GM12878 (cell line): Measurements from ENCODE around the gene SOX12. TPM values are rescaled to one million over a fixed set of nuclear protein-coding genes. Genes with fewer than 3 reads are reported as not detected.

Experiments used
- ATAC-seq: fragments of 200-7000 bp; cut with Tn5 transposase; 3 replicates; pipeline ENCODE4 v1.9.1; 2020; ENCODE audit warnings: mild to moderate bottlenecking, moderate library complexity
- BruUV-seq: library from RNA; stranded (reverse); fragments of 400-500 nt; replicated peaks from 2 replicates; lab custom pipeline; 2021; lab: Mats Ljungman, UMichigan
- CTCF ChIA-PET: fragments of 300-600 bp; sonication (Branson Sonifier 250); formaldehyde crosslinking; extraction: SDS; loops from one replicate; lab custom pipeline; 2021; ENCODE audit warnings: inconsistent platforms; lab: Yijun Ruan, JAX
- POLR2A ChIA-PET: fragments of 350-600 bp; formaldehyde crosslinking; extraction: SDS; loops from one replicate; lab custom pipeline; 2021; ENCODE audit warnings: inconsistent platforms; lab: Charles Lee
- RAD21 ChIA-PET: fragments of 300-600 bp; sonication (Branson Sonifier 250); formaldehyde crosslinking; loops from one replicate; lab custom pipeline; 2023; ENCODE audit warnings: antibody characterized with exemption; ENCODE audit not compliant: unreplicated experiment; lab: Charles Lee
- SMC1A ChIA-PET: fragments of 300-600 bp; sonication (Branson Sonifier 250); formaldehyde crosslinking; loops from one replicate; lab custom pipeline; 2023; ENCODE audit not compliant: unreplicated experiment, uncharacterized antibody; lab: Charles Lee
- DNase-seq: peaks from one replicate; pipeline ENCODE4 v3.0.0-alpha.2; 2011; ENCODE audit warnings: low read depth, low spot score
- FAIRE-seq: peaks from 3 replicates; lab custom pipeline; 2011; peaks lifted over from hg19 to GRCh38; lab: Jason Lieb, UNC
- H2AFZ ChIP-seq: 2 replicates; pipeline ENCODE4 v1.6.0; 2011; ENCODE audit warnings: low read depth, low read length, control low read depth; ENCODE audit not compliant: control insufficient read depth
- H3K27ac ChIP-seq: 2 replicates; pipeline ENCODE4 v1.5.1; 2011; ENCODE audit warnings: control low read depth; ENCODE audit not compliant: control insufficient read depth, insufficient read depth
- H3K27me3 ChIP-seq, 2 experiments: replicated peaks in 1 of 2; 2 replicates each; pipeline versions ENCODE4 v1.6.0 to v1.6.1; 2011; ENCODE audit warnings: low read length in 1 of 2; ENCODE audit not compliant: control insufficient read depth in 2 of 2, insufficient read depth in 2 of 2
- H3K36me3 ChIP-seq, 2 experiments: 2 replicates each; pipeline ENCODE4 v1.5.1; 2011; ENCODE audit warnings: low read length in 1 of 2; ENCODE audit not compliant: control insufficient read depth in 2 of 2, insufficient read depth in 2 of 2
- H3K4me1 ChIP-seq: 2 replicates; pipeline ENCODE4 v1.6.1; 2011; ENCODE audit warnings: mild to moderate bottlenecking, low read length, moderate library complexity, mixed read lengths; ENCODE audit not compliant: control insufficient read depth, insufficient read depth
- H3K4me2 ChIP-seq: 2 replicates; pipeline ENCODE4 v1.6.0; 2011; ENCODE audit warnings: control low read depth; ENCODE audit not compliant: control insufficient read depth, insufficient read depth
- H3K4me3 ChIP-seq: fragments of 200-600 bp; sonication (generic); 2 replicates; pipeline ENCODE4 v1.5.1; 2016
- H3K79me2 ChIP-seq: 2 replicates; pipeline ENCODE4 v1.6.0; 2011; ENCODE audit warnings: low read length; ENCODE audit not compliant: control insufficient read depth, insufficient read depth
- H3K9ac ChIP-seq: 2 replicates; pipeline ENCODE4 v1.8.0; 2011; ENCODE audit warnings: low read length, control low read depth, mixed read lengths; ENCODE audit not compliant: control insufficient read depth, insufficient read depth
- H3K9me3 ChIP-seq: replicated peaks from 3 replicates; pipeline ENCODE4 v1.5.1; 2011; ENCODE audit warnings: mild to moderate bottlenecking, low read length; ENCODE audit not compliant: control insufficient read depth, insufficient read depth
- H4K20me1 ChIP-seq: 2 replicates; pipeline ENCODE4 v1.6.0; 2011; ENCODE audit not compliant: control insufficient read depth, insufficient read depth
- ATF7 ChIP-seq: fragments of 450-650 bp; IDR thresholded peaks from 2 replicates; pipeline ENCODE4 v1.6.1; 2016; ENCODE audit warnings: low read depth, mild to moderate bottlenecking
- CHD2 ChIP-seq: IDR thresholded peaks from 2 replicates; pipeline ENCODE4 v1.6.1; 2011; ENCODE audit warnings: low read depth, low read length, improper control_type of control experiment, borderline replicate concordance
- CREM ChIP-seq: IDR thresholded peaks from 2 replicates; pipeline ENCODE4 v1.6.1; 2014; ENCODE audit warnings: antibody characterized with exemption, low read depth
- MXI1 ChIP-seq: fragments of 150-350 bp; IDR thresholded peaks from 2 replicates; pipeline ENCODE4 v1.6.1; 2011; ENCODE audit warnings: low read depth, mild to moderate bottlenecking, inconsistent platforms, low read length, improper control_type of control experiment
- POLR2A ChIP-seq: IDR thresholded peaks from 2 replicates; pipeline ENCODE4 v1.6.1; 2011; ENCODE audit warnings: low read depth, mild to moderate bottlenecking, low read length
- SP1 ChIP-seq: IDR thresholded peaks from one replicate; pipeline ENCODE4 v1.6.1; 2011; ENCODE audit warnings: low read depth, low read length
- TBL1XR1 ChIP-seq: IDR thresholded peaks from 2 replicates; pipeline ENCODE4 v1.6.1; 2012; ENCODE audit warnings: low read depth, low read length, improper control_type of control experiment
- WRNIP1 ChIP-seq: IDR thresholded peaks from 2 replicates; pipeline ENCODE4 v1.6.1; 2011; ENCODE audit warnings: low read depth, low read length, improper control_type of control experiment, borderline replicate concordance
- ZSCAN29 ChIP-seq: fragments of 450-650 bp; IDR thresholded peaks from 2 replicates; pipeline ENCODE4 v1.6.1; 2017; ENCODE audit warnings: mild to moderate bottlenecking, moderate library complexity
- WGBS: methylation state at CpG from one replicate; pipeline ENCODE4 v1.1.6; 2016; ENCODE audit warnings: low lambda C conversion rate; ENCODE audit not compliant: insufficient replicate concordance, insufficient coverage; ENCODE audit errors: missing lambda C conversion rate; 5-methylcytosine and 5-hydroxymethylcytosine counted together
- in situ Hi-C: fragments of 300-500 bp; cut with MboI; formaldehyde crosslinking; loops from 9 replicates; pipeline ENCODE4 v1.14.3; 2018; ENCODE audit warnings: mixed read lengths
- intact Hi-C: fragments of 100-400 bp; cut with micrococcal nuclease; formaldehyde crosslinking; loops from one replicate; pipeline ENCODE4 v1.14.2; 2022; ENCODE audit not compliant: unreplicated experiment
- polyA plus RNA-seq, 11 experiments: library from polyadenylated mRNA; depleted of rRNA in 4 of 11; unstranded in 6 of 11; stranded (reverse) in 5 of 11; fragments of >200 nt; fragmentation: Nextera tagmentation in 4 of 11; fragmentation: Illumina TruSeq in 1 of 11; extraction: Ambion mirVana in 4 of 11; extraction: Trizol in 1 of 11; gene quantifications; 1 replicate in 1 of 11; 2 replicates in 10 of 11; pipeline versions ENCODE4 v1.2.1 to v1.2.3, GENCODE V29; 2011 to 2016; ENCODE audit warnings: inconsistent platforms in 2 of 11, missing spikeins in 2 of 11, low read depth in 1 of 11
- total RNA-seq, 4 experiments: library from RNA; depleted of rRNA in 3 of 4; stranded (reverse); fragments of >200 nt in 3 of 4; fragmentation: Illumina TruSeq in 1 of 4; extraction: Trizol in 1 of 4; gene quantifications; 2 replicates each; pipeline versions ENCODE4 v1.2.1 to v1.2.3, GENCODE V29; 2013 to 2021
- TF ChIP-seq, protein P1 (sequence below): fragments of 450-650 bp; conservative IDR thresholded peaks from 2 replicates; pipeline ENCODE4 v1.6.1; 2017; ENCODE audit warnings: mild to moderate bottlenecking, moderate library complexity
- TF ChIP-seq, protein P2 (sequence below): IDR thresholded peaks from 2 replicates; pipeline ENCODE4 v1.6.1; 2012; ENCODE audit warnings: low read length, inconsistent platforms
- TF ChIP-seq, protein P3 (sequence below), 3 experiments: IDR thresholded peaks in 2 of 3; conservative IDR thresholded peaks in 1 of 3; 2 replicates each; pipeline ENCODE4 v1.5.1; 2011; ENCODE audit warnings: low read depth in 3 of 3, low read length in 3 of 3, mild to moderate bottlenecking in 3 of 3, control low read depth in 2 of 3, moderate library complexity in 2 of 3, inconsistent platforms in 1 of 3, mixed read lengths in 1 of 3; ENCODE audit not compliant: control insufficient read depth in 2 of 3, insufficient read depth in 1 of 3; ENCODE audit errors: extremely low read depth in 1 of 3

Gene SOX12
- total and polyA plus RNA-seq, 10 of the 15 experiments (the other 5 are each of a cell fraction or from before 2014, with no cell fraction given): 0.50 to 17.9 (median 1.4) TPM

DNA sequence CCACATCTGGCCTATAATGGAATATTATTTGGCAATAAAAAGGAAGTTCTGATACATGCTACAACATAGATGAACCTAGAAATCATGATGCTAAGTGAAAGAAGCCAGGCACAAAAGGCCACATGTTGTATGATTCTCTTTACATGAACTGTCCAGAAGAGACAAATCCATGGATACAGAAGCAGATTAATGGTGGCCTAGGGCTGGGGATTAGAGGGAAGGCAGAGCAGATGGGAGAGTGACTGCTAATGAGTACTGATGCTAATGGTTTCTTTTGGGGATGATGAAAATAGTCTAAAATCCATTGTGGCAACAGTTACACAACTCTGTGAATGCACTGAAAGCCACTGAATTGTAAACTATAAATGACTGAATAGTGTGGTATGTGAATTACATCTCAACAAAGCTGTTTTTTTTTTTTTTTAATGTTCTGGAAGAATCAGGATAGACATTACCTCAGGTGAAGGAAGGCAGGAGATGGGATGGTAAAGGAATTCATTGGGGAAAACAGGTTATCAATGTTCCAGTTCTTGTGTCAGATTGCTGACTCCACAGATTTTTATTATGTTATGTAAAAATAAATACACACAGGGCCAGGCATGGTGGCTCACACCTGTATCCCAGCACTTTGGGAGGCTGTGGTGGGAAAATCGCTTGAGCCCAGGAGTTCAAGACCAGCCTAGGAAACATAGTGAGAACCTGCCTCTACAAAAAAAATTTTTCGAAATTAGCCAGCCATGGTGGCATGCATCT is 8.9 kb upstream of the SOX12 start (continued):
- no peak for TF ChIP-seq ATF7
- TF ChIP-seq, protein P1, sequence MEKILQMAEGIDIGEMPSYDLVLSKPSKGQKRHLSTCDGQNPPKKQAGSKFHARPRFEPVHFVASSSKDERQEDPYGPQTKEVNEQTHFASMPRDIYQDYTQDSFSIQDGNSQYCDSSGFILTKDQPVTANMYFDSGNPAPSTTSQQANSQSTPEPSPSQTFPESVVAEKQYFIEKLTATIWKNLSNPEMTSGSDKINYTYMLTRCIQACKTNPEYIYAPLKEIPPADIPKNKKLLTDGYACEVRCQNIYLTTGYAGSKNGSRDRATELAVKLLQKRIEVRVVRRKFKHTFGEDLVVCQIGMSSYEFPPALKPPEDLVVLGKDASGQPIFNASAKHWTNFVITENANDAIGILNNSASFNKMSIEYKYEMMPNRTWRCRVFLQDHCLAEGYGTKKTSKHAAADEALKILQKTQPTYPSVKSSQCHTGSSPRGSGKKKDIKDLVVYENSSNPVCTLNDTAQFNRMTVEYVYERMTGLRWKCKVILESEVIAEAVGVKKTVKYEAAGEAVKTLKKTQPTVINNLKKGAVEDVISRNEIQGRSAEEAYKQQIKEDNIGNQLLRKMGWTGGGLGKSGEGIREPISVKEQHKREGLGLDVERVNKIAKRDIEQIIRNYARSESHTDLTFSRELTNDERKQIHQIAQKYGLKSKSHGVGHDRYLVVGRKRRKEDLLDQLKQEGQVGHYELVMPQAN: no peak
- no peak for TF ChIP-seq ZSCAN29

DNA sequence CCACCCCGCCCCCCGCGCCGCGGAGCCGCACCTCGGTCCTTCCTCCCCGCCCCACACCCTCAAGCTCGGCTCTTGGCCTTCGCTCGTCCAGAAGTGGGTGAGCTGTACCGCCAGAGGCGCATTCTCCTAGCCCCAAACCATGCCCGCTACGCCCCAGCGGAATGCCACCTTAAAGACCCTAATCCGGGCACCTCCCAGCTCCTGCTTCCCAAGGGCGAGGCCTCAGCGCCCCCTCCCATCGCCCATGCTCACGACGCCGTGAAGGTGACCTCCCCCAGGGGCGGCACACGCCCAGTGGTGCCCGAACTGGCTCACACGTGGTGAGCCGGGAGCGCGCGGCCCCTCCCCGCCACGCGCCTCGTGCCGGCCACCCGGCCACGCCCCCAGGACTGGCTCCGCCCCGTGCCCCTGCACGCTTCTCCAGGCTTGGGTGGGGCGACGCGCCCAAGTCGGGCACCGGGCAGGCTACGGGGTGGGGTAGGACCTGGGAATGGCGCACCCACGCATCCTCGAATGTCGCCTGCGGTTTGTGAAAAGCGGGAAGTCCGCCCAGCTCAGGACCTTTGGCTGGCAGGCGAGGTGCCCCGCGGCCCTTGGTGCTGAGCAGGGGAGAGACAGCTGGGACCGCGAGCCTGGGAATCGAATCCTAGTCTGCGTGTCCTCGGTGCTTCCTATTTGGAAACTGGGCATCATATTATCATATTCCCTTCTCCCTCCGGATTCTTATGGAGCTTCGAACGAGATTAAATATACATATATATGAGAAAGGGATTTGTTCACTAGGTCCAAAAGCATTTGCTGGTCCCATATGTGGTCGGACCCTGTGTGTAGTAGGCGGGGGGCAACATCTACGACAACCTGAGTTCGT is 941 bp upstream of the SOX12 start:
- WGBS: under 1% methylated on average over 61 of the region's 69 CpGs
- no peak for DNase-seq
- peak; percentile 72 for FAIRE-seq
- in situ Hi-C loops (no loop called here), intact Hi-C loops (loop anchor here (1.0 kb wide), 1 partner anchor 27 kb away; the partner anchor contains the start of gene ZCCHC3)
- ChIA-PET POLR2A (interaction anchor here (0.7 to 4.5 kb wide), 4 partner anchors 15 to 35 kb away, joined by 3 to 30 read pairs (median 10); partner anchors contain the start of gene NRSN2), SMC1A (interaction anchor here (1.0 to 3.3 kb wide), 5 partner anchors 12 to 28 kb away, joined by 4 to 15 read pairs (median 6); partner anchors contain the start of gene ZCCHC3), RAD21 (interaction anchor here (1.1 to 2.5 kb wide), 4 partner anchors 16 to 27 kb away, joined by 3 to 11 read pairs (median 4); partner anchors contain the start of gene ZCCHC3), CTCF (interaction anchor here (0.5 to 3.0 kb wide), 6 partner anchors 21 to 107 kb away, joined by 3 to 15 read pairs (median 3); partner anchors contain the start of gene NRSN2)
- H4K20me1 ChIP-seq: no peaks in the 10 kb centered on the region; the same call in 1 of the 2 replicates
- ATAC-seq: peak; percentile 83
- peak overlapping the region; percentile 88 for H3K27ac ChIP-seq
- no peaks in the 10 kb centered on the region for H3K27me3 ChIP-seq
- H3K9me3 ChIP-seq: no peaks in the 10 kb centered on the region
- H3K9ac ChIP-seq: peak overlapping the region; percentile 83
- BruUV-seq: TSS peak; percentile 94
- H3K4me3 ChIP-seq: peak overlapping the region; percentile 87
- no peaks in the 10 kb centered on the region for H3K36me3 ChIP-seq
- peak overlapping the region; percentile 75 for H2AFZ ChIP-seq
- H3K4me2 ChIP-seq: peak overlapping the region; percentile 97
- H3K4me1 ChIP-seq: peaks cover 4% of the 10 kb centered on the region
- peaks cover 11% of the 10 kb centered on the region for H3K79me2 ChIP-seq
- TF ChIP-seq TBL1XR1: no peak
- peak; percentile 84 for TF ChIP-seq POLR2A
- 0 out of 2 replicates have a peak, but pooled peaks have one; percentile 19 for TF ChIP-seq CHD2
- TF ChIP-seq CREM: no peak
- TF ChIP-seq, protein P2, sequence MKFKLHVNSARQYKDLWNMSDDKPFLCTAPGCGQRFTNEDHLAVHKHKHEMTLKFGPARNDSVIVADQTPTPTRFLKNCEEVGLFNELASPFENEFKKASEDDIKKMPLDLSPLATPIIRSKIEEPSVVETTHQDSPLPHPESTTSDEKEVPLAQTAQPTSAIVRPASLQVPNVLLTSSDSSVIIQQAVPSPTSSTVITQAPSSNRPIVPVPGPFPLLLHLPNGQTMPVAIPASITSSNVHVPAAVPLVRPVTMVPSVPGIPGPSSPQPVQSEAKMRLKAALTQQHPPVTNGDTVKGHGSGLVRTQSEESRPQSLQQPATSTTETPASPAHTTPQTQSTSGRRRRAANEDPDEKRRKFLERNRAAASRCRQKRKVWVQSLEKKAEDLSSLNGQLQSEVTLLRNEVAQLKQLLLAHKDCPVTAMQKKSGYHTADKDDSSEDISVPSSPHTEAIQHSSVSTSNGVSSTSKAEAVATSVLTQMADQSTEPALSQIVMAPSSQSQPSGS: no peak
- TF ChIP-seq SP1: peak; percentile 25
- TF ChIP-seq MXI1: peak; percentile 98
- 0 out of 2 replicates have a peak, but pooled peaks have one; percentile 51 for TF ChIP-seq WRNIP1
- TF ChIP-seq, protein P3, sequence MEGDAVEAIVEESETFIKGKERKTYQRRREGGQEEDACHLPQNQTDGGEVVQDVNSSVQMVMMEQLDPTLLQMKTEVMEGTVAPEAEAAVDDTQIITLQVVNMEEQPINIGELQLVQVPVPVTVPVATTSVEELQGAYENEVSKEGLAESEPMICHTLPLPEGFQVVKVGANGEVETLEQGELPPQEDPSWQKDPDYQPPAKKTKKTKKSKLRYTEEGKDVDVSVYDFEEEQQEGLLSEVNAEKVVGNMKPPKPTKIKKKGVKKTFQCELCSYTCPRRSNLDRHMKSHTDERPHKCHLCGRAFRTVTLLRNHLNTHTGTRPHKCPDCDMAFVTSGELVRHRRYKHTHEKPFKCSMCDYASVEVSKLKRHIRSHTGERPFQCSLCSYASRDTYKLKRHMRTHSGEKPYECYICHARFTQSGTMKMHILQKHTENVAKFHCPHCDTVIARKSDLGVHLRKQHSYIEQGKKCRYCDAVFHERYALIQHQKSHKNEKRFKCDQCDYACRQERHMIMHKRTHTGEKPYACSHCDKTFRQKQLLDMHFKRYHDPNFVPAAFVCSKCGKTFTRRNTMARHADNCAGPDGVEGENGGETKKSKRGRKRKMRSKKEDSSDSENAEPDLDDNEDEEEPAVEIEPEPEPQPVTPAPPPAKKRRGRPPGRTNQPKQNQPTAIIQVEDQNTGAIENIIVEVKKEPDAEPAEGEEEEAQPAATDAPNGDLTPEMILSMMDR (IDR thresholded peaks at IDR 0.05 in 2 of 3, conservative IDR thresholded peaks at IDR 0.05 in 1 of 3; ENCODE audit: control insufficient read depth in 2 of 3, extremely low read depth in 1 of 3, insufficient read depth in 1 of 3, low read depth in 3 of 3, low read length in 3 of 3): peak; percentile 18 to 43 (median 30); a peak in 5 of 6 replicates
